ENCODE measurements around the gene RPL34. TPM values are rescaled to one million over a fixed set of nuclear protein-coding genes. Genes with fewer than 3 reads are reported as not detected.

Gene RPL34
- total RNA-seq = 100 to 1,000 TPM; 413 to 442 TPM

DNA sequence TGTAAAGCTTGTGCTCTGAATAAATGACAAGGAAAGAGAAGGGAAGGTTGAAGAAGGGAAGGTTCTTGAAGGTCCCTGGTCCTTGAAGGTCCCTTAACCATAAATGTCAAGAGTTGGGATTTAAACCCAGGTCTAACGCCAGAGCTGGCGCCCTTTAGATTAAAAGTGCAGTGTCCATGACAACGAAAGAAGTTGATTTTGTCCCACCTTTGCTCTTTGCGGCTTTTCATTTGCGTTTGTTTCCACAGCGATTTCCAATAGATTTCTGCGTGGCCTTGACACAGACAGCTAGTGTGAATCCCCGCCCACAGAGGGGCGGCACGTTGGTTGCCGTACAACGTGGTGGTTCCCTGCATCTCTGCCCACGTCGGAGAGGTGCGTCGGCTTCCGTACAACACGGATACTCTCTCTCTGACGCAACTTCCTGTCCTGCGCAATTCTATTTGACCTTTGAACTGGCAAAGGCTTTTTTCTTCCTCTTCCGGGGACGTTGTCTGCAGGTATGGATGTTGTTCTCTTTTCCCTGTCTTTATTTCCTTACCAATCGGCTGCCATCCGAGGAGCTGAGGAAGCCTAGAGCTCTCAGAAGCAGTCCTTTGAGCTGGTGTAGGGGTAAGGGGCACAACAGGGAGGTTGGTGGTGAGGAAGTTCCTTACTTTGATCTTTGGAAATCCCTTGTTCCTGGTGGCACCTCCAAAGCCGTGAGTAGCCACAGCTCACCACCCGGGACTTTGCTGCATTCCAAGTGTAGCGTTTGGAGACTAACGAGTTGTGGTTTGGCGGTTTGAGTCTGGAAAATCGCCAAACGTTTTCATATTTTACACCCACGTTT is at the start of gene RPL34:
RPL34 (plus strand) TSS at position 476 of the 832 bp plus-strand sequence. CDS start 1,384 bp downstream, outside the sequence.
- Histone ChIP-seq H3K4me1 (ENCODE audit: control insufficient read depth in 1 of 2, low read depth in 2 of 2) (peaks cover 8 to 18% of the 10 kb centered on the region in 2 donors), H3K27me3 (replicated peaks; ENCODE audit: insufficient read depth) (no peaks in the 10 kb centered on the region), H3K9me3 (no peaks in the 10 kb centered on the region), H3K36me3 (peaks cover 24% of the 10 kb centered on the region), H3K27ac (peak within 1 kb of the TSS; percentile 59 to 79), H3K4me3 (peak within 1 kb of the TSS; percentile 80)
- peak; percentile 97 for ATAC-seq (ENCODE audit: insufficient number of reproducible peaks, low FRiP score, low read depth)
- peak; percentile 96 for DNase-seq (ENCODE audit: low spot score)
- TF ChIP-seq, protein P1, sequence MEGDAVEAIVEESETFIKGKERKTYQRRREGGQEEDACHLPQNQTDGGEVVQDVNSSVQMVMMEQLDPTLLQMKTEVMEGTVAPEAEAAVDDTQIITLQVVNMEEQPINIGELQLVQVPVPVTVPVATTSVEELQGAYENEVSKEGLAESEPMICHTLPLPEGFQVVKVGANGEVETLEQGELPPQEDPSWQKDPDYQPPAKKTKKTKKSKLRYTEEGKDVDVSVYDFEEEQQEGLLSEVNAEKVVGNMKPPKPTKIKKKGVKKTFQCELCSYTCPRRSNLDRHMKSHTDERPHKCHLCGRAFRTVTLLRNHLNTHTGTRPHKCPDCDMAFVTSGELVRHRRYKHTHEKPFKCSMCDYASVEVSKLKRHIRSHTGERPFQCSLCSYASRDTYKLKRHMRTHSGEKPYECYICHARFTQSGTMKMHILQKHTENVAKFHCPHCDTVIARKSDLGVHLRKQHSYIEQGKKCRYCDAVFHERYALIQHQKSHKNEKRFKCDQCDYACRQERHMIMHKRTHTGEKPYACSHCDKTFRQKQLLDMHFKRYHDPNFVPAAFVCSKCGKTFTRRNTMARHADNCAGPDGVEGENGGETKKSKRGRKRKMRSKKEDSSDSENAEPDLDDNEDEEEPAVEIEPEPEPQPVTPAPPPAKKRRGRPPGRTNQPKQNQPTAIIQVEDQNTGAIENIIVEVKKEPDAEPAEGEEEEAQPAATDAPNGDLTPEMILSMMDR (IDR thresholded peaks at IDR 0.05) = no peak

DNA sequence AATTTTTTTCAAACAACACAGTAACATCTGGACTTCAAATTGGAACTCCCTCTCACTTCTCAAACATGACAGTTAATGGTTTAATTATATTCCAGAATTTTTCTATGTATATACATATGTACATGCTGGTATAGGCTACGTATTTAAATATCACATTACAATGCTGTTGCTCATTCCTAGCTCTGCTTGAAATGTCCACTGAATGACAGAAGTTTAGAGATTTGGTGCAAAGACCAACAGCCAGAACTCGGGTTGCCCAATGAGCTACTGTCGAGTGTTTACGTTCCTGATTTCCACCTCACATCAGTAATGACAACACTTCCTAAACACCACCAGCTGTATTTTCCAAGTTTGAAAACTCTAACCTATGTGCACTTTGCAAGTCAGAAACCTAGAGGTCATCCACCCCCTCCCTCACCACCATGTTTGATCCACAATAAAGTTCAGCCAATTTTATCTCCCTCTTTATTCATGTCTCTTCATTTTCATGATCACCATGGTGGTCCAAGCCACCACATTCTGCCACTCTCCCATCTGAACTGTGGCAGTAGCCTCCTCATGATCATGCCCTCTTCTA is 49.3 kb upstream of the RPL34 start:
- ATAC-seq (ENCODE audit: insufficient number of reproducible peaks, low FRiP score, low read depth) = no peak
- H3K27me3 ChIP-seq (replicated peaks; ENCODE audit: insufficient read depth) = no peaks in the 10 kb centered on the region

DNA sequence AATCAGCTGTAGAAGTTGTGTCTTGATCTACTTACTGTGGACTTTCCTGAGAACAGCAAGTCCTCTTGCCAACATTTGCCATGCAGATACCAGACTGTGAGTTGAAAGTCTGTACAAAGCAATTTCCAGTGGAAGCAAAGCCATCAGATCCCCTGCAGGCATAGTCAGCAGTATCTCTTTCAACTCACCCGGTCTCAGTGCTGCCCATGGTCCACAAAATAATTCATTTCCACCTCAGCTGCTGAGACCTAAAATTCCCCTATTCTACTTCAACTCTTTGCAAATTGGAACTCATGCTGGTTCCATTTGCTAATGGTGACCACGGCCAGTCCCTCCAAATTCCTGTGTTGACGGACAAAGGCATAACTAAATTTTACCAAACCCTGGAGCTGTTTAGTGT is 46.0 kb upstream of the RPL34 start:
- H3K27me3 ChIP-seq (replicated peaks; ENCODE audit: insufficient read depth) = no peaks in the 10 kb centered on the region
- H3K4me1 ChIP-seq (ENCODE audit: control insufficient read depth in 1 of 2, low read depth in 2 of 2) = no peaks in the 10 kb centered on the region
- H3K9me3 ChIP-seq = no peaks in the 10 kb centered on the region
- ATAC-seq (ENCODE audit: insufficient number of reproducible peaks, low FRiP score, low read depth) (no peak), DNase-seq (ENCODE audit: low spot score) (no peak)
- H3K4me3 ChIP-seq = no peak overlapping the region
- no peak overlapping the region for H3K27ac ChIP-seq
- no peaks in the 10 kb centered on the region for H3K36me3 ChIP-seq
- TF ChIP-seq, protein P1 (IDR thresholded peaks at IDR 0.05) = no peak

More for the DNA sequence above, 49.3 kb upstream of the RPL34 start:
- Histone ChIP-seq H3K27ac (no peak overlapping the region), H3K36me3 (no peaks in the 10 kb centered on the region), H3K4me1 (ENCODE audit: control insufficient read depth in 1 of 2, low read depth in 2 of 2) (no peaks in the 10 kb centered on the region), H3K9me3 (no peaks in the 10 kb centered on the region), H3K4me3 (no peak overlapping the region)
- TF ChIP-seq, protein P1 (IDR thresholded peaks at IDR 0.05) = no peak
- DNase-seq (ENCODE audit: low spot score) = no peak

DNA sequence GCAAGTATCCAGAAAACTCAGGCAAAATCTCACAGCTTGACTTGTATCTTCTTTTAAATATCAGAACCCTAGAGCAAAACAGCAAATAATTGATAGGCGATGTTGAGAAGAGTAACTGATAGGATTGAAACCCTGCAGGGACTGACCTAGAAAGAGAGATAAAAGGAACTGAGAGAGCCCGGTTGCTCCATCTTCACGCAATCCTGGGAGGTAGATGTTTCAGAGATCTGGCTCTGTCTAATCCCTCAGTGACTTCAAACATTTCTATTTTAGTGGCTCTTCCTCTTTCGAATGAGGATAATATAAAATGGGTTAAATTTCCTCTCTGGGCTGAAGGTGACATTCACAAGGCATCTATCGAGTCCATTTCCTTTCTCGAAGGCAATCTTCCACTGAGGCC is 39.3 kb upstream of the RPL34 start:
- Histone ChIP-seq H3K36me3 (no peaks in the 10 kb centered on the region), H3K27me3 (replicated peaks; ENCODE audit: insufficient read depth) (no peaks in the 10 kb centered on the region), H3K4me1 (ENCODE audit: control insufficient read depth in 1 of 2, low read depth in 2 of 2) (no peaks in the 10 kb centered on the region), H3K4me3 (no peak overlapping the region), H3K27ac (no peak overlapping the region), H3K9me3 (no peaks in the 10 kb centered on the region)
- DNase-seq (ENCODE audit: low spot score) (no peak), ATAC-seq (ENCODE audit: insufficient number of reproducible peaks, low FRiP score, low read depth) (no peak)
- TF ChIP-seq, protein P1 (IDR thresholded peaks at IDR 0.05) = no peak

DNA sequence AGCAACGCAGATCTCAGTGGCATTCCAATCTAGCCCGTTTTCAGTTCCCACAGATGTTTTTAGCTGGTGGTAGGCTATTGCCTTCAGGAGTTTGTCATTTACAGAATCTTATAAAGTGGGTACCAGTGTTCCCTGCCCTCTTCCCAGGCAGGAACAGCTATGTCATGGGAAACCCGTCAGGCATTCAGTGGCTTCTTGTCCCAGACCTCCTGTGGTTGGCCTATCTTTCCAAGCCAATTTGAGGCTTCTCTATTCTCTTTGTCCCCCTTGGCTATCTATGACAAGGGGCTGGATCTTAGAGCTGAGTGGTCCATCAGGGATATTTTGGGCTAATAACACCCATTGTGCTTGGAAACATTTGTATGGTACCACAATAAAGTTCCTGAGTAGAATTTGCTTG is 33.6 kb upstream of the RPL34 start:
- Histone ChIP-seq H3K36me3 (no peaks in the 10 kb centered on the region), H3K27ac (no peak overlapping the region), H3K9me3 (no peaks in the 10 kb centered on the region), H3K4me3 (no peak overlapping the region), H3K4me1 (ENCODE audit: control insufficient read depth in 1 of 2, low read depth in 2 of 2) (no peaks in the 10 kb centered on the region), H3K27me3 (replicated peaks; ENCODE audit: insufficient read depth) (no peaks in the 10 kb centered on the region)
- TF ChIP-seq, protein P1 (IDR thresholded peaks at IDR 0.05) = no peak
- no peak for DNase-seq (ENCODE audit: low spot score)
- ATAC-seq (ENCODE audit: insufficient number of reproducible peaks, low FRiP score, low read depth) = no peak
